HG02852 (cell line): ENCODE measurements around the gene OR4C11.
A peak's percentile ranks its signal among the peaks of the same experiment; 100 is the strongest.

Experiments
- ATAC-seq: cut with Tn5 transposase; IDR thresholded peaks from one replicate; pipeline ENCODE4 v1.9.1; 2021; ENCODE audit warnings: mild to moderate bottlenecking, moderate library complexity; ENCODE audit not compliant: unreplicated experiment

The OR4C11 gene, protein sequence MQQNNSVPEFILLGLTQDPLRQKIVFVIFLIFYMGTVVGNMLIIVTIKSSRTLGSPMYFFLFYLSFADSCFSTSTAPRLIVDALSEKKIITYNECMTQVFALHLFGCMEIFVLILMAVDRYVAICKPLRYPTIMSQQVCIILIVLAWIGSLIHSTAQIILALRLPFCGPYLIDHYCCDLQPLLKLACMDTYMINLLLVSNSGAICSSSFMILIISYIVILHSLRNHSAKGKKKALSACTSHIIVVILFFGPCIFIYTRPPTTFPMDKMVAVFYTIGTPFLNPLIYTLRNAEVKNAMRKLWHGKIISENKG

DNA sequence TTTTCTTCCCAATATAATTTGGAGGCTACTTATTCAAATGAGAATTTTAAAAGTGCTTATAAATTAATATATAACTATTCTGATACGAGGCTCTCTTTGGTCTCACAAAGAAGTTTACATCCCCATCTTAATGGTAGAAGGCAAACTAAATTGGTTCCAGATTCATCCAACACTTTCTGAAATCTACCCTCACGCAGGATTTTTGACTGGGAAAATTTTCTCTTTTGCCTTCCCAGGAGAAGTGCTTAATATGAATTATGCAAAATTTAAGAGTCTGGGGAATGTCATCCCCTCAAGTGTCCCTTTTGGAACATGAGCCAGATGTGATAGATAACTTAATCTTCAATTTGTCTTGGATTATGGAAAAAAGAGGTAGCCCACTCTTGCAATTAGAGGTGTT, at the start of gene OR4C11:
TSS of gene OR4C11 (minus strand) at position 101 of the 400 bp plus-strand sequence. CDS start 3,272 bp downstream, outside the sequence.
- ATAC-seq = no peak

DNA sequence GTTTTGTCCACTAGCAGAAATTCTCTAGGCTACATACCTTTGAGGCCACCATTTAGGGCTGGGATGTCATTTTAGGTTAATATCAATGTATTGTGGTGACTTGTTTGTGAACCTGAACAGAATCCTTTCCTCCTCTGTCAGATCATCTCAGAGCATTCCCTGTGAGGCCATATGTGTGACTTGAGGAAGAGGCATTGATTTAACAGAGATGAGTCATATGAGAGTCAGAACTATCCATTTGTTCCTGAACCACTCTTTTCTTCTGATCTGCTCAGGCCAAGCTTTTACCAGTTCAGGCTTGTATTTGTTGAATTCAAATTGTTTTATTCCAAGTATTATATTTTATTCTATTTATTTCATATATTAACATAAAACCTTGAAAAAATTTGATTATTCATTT, 47.7 kb upstream of the OR4C11 start:
- ATAC-seq = no peak

DNA sequence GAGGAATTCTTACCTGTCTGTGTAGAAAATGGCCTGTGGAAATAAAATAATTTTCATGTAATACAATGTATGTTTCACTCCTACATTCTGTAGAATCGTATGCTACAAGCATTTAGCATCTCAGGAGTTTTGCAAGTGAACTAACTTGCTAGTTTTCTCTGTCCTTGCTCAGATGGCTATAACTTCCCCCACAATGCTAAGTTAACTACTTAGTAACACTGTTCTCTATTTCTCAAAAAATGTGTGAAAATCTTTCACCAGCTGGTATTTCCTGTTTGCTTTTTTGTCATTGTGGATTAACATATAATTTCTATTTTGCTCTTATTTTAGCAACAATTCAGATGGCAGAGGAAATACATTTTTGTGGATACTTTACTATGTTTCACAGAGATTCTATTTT, 45.1 kb upstream of the OR4C11 start:
- ATAC-seq = no peak

DNA sequence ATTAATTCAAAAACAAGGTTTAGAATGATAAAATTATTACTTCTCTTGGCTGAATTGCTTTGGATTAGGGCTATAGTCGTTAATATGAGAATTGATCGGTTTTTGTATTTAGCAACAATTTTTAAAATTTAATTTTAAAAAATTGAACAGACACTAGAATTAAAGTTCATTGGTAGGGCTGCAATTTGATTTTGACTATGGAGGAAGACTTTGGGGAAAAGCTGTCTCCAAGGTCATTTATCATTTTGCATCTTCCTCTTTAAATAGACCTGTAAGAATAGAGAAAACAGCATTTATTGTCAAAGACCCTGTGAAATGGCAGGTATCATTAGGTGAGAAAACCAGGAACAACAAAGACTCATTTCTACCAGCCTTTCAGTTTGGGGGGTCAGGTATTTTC, 40.6 kb upstream of the OR4C11 start, which contains the start of gene OR4S2:
TSS of gene OR4S2 (plus strand) at position 301 of the 400 bp plus-strand sequence. CDS start 2,577 bp downstream, outside the sequence.
- no peak for ATAC-seq

DNA sequence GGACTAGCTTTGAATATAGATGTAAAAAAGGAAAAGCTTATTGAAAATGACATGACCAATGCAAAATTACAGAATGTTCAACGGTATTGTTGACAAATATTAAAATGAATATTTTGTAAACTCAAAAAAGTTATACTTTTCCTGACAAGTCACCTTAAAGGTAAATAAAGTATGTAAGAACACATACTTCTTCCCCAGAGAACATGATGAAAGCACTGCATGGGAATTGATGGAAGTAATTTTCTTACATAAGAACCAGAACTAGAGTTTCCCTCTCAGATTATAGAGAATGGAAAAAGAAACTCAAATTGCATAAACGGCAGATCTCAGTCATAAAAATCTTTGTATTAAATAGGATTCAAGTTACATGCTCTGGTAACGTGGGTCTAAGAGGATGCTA, 27.4 kb upstream of the OR4C11 start, which contains the start of gene OR4P4:
TSS of gene OR4P4 (plus strand) at position 301 of the 400 bp plus-strand sequence.
- no peak for ATAC-seq

DNA sequence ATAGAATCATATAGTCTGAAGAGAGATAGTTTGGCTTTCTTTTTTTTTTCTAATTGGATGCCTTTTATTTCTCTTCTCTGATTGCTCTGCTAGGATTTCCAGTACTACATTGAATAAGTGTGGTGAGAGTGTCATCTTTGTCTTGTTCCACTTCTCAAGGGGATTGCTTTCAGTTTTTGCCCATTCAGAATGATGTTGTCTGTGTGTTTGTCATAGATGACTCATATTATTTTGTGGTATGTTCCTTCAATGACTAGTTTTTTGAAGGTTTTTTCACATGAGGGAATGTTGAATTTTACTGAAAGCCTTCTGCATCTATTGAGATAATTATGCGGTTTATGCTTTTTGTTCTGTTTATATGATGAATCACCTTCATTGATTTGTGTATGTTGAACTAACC, 17.1 kb upstream of the OR4C11 start:
- no peak for ATAC-seq

DNA sequence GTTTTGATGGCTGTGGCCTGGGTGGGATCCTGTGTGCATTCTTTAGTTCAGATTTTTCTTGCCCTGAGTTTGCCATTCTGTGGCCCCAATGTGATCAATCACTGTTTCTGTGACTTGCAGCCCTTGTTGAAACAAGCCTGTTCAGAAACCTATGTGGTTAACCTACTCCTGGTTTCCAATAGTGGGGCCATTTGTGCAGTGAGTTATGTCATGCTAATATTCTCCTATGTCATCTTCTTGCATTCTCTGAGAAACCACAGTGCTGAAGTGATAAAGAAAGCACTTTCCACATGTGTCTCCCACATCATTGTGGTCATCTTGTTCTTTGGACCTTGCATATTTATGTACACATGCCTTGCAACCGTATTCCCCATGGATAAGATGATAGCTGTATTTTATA, 34.9 kb downstream of the OR4C11 start:
- peak; percentile 69 for ATAC-seq

DNA sequence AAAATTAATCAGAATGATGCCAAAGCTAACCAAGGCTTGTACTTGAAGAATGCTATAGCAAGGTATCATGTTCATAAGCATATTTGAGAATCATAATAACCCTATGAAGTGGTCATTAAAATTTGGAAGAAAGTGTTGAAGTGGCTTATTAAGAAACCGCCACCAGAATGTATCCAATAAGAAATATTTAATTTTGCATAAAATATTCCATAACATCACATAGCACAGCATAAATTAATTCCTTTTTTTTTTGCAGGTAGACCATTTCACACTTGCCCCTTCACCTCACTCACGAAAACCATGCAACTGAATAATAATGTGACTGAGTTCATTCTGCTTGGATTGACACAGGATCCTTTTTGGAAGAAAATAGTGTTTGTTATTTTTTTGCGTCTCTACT, 35.6 kb downstream of the OR4C11 start, which contains the start of gene OR4C16:
TSS of gene OR4C16 (plus strand) at position 301 of the 400 bp plus-strand sequence. CDS start at position 301, 0 bp downstream.
- ATAC-seq = no peak

DNA sequence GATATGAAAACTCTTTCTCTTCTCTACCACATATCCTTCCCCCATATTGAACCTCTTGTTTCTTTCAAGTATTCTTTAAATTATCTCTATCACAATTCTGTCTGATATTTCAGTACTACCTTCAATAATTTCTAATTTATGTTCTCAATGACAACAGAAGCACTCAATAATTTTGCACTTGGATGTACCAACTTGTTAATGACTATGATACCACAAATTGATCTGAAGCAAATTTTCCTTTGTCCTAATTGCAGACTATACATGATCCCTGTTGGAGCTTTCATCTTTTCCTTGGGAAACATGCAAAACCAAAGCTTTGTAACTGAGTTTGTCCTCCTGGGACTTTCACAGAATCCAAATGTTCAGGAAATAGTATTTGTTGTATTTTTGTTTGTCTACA, 53.3 kb downstream of the OR4C11 start, which contains the start of gene OR4C15:
TSS of gene OR4C15 (plus strand) at position 301 of the 400 bp plus-strand sequence. CDS start at position 301, 0 bp downstream.
- no peak for ATAC-seq
